HEK293 (cell line): ENCODE measurements around the gene CIPC.

Experiments
- CTCF ChIA-PET: fragments of 350-600 bp; formaldehyde crosslinking; extraction: SDS; loops from one replicate; lab custom pipeline; 2021; ENCODE audit warnings: antibody characterized with exemption; lab: Yijun Ruan, JAX
- POLR2A ChIA-PET: fragments of 300-600 bp; formaldehyde crosslinking; extraction: SDS; loops from one replicate; lab custom pipeline; 2020; ENCODE audit warnings: antibody characterized with exemption, inconsistent platforms; lab: Yijun Ruan, JAX
- H3K27ac ChIP-seq: fragments of 200-500 bp; sonication (Bioruptor generic); 2 replicates; pipeline ENCODE4 v1.5.1; 2014; ENCODE audit warnings: low read depth, low read length, control low read depth, inconsistent platforms; ENCODE audit errors: extremely low read depth
- H3K36me3 ChIP-seq, 2 experiments: fragments of 200-500 bp in 1 of 2; sonication (Bioruptor generic) in 1 of 2; 1 replicate in 1 of 2; 2 replicates in 1 of 2; pipeline ENCODE4 v1.5.1; 2014 to 2017; ENCODE audit warnings: inconsistent platforms in 2 of 2, low read length in 2 of 2; ENCODE audit not compliant: control insufficient read depth in 2 of 2, insufficient read depth in 1 of 2
- H3K4me1 ChIP-seq: fragments of 200-500 bp; sonication (Bioruptor generic); 2 replicates; pipeline ENCODE4 v1.5.1; 2014; ENCODE audit warnings: mild to moderate bottlenecking, low read length, inconsistent platforms; ENCODE audit not compliant: control insufficient read depth, insufficient read depth
- H3K4me3 ChIP-seq: 2 replicates; pipeline ENCODE4 v1.5.1; 2011; ENCODE audit warnings: low read depth, mild to moderate bottlenecking, control low read depth, low read length, moderate library complexity
- H3K9me3 ChIP-seq: fragments of 200-500 bp; sonication (Bioruptor generic); 2 replicates; pipeline ENCODE4 v1.5.1; 2014; ENCODE audit warnings: low read depth, low read length, inconsistent platforms; ENCODE audit not compliant: control insufficient read depth, insufficient read depth
- BCL11B ChIP-seq: fragments of 450-650 bp; formaldehyde crosslinking; IDR thresholded peaks from 2 replicates; pipeline ENCODE4 v1.5.1; 2016; ENCODE audit warnings: low read depth, missing biosample characterization, missing genetic modification characterization
- FEZF1 ChIP-seq: fragments of 450-650 bp; formaldehyde crosslinking; IDR thresholded peaks from 2 replicates; pipeline ENCODE4 v1.5.1; 2016; ENCODE audit warnings: missing biosample characterization, missing genetic modification characterization
- GLI2 ChIP-seq: fragments of 450-650 bp; formaldehyde crosslinking; IDR thresholded peaks from 2 replicates; pipeline ENCODE4; 2017; ENCODE audit warnings: missing biosample characterization, missing genetic modification characterization, low read depth, borderline replicate concordance
- HOXA7 ChIP-seq: sonication (generic); formaldehyde crosslinking; IDR thresholded peaks from 2 replicates; pipeline ENCODE4 v1.8.1; 2022; ENCODE audit warnings: missing genetic modification reagents, borderline replicate concordance
- KLF7 ChIP-seq: fragments of 450-650 bp; formaldehyde crosslinking; IDR thresholded peaks from 2 replicates; pipeline ENCODE4 v1.5.1; 2016; ENCODE audit warnings: missing biosample characterization, missing genetic modification characterization, borderline replicate concordance
- PRDM1 ChIP-seq: fragments of 450-650 bp; formaldehyde crosslinking; IDR thresholded peaks from 2 replicates; pipeline ENCODE4; 2016; ENCODE audit warnings: missing biosample characterization, missing genetic modification characterization
- SCRT2 ChIP-seq: fragments of 450-650 bp; formaldehyde crosslinking; IDR thresholded peaks from 2 replicates; pipeline ENCODE4 v1.5.1; 2016; ENCODE audit warnings: missing biosample characterization, missing genetic modification characterization
- SETDB1 ChIP-seq: IDR thresholded peaks from one replicate; pipeline ENCODE4 v1.6.1; 2017; ENCODE audit warnings: mild to moderate bottlenecking, low read length, moderate library complexity, mixed read lengths; ENCODE audit not compliant: insufficient read length
- SP2 ChIP-seq: fragments of 450-650 bp; formaldehyde crosslinking; IDR thresholded peaks from 2 replicates; pipeline ENCODE4 v1.5.1; 2016; ENCODE audit warnings: missing biosample characterization, missing genetic modification characterization
- TCF7L2 ChIP-seq: IDR thresholded peaks from 2 replicates; pipeline ENCODE4 v1.6.1; 2011; ENCODE audit warnings: low read depth, mild to moderate bottlenecking, inconsistent platforms, low read length, moderate library complexity, borderline replicate concordance
- TSHZ1 ChIP-seq: fragments of 450-650 bp; formaldehyde crosslinking; IDR thresholded peaks from 2 replicates; pipeline ENCODE4 v1.5.1; 2016; ENCODE audit warnings: missing biosample characterization, missing genetic modification characterization, borderline replicate concordance
- ZBTB1 ChIP-seq: fragments of 450-650 bp; formaldehyde crosslinking; IDR thresholded peaks from 2 replicates; pipeline ENCODE4 v1.5.1; 2016; ENCODE audit warnings: missing biosample characterization, missing genetic modification characterization
- ZBTB20 ChIP-seq: fragments of 450-650 bp; formaldehyde crosslinking; IDR thresholded peaks from 2 replicates; pipeline ENCODE4 v1.5.1; 2016; ENCODE audit warnings: missing biosample characterization, missing genetic modification characterization
- ZNF184 ChIP-seq: fragments of 450-650 bp; IDR thresholded peaks from 2 replicates; pipeline ENCODE4 v1.5.1; 2018; ENCODE audit warnings: missing biosample characterization, mild to moderate bottlenecking, missing genetic modification characterization
- ZNF211 ChIP-seq: fragments of 450-650 bp; formaldehyde crosslinking; IDR thresholded peaks from 2 replicates; pipeline ENCODE4 v1.5.1; 2016; ENCODE audit warnings: low read depth, missing biosample characterization, missing genetic modification characterization
- ZNF24 ChIP-seq: fragments of 450-650 bp; formaldehyde crosslinking; IDR thresholded peaks from 2 replicates; pipeline ENCODE4 v1.5.1; 2016; ENCODE audit warnings: missing biosample characterization, missing genetic modification characterization
- ZNF292 ChIP-seq: fragments of 450-650 bp; formaldehyde crosslinking; IDR thresholded peaks from 2 replicates; pipeline ENCODE4 v1.5.1; 2016; ENCODE audit warnings: low read depth, missing biosample characterization, missing genetic modification characterization, borderline replicate concordance
- ZNF391 ChIP-seq: fragments of 450-650 bp; formaldehyde crosslinking; IDR thresholded peaks from 2 replicates; pipeline ENCODE4 v1.5.1; 2016; ENCODE audit warnings: low read depth, missing biosample characterization, missing genetic modification characterization, borderline replicate concordance
- ZNF404 ChIP-seq: fragments of 450-650 bp; formaldehyde crosslinking; IDR thresholded peaks from 2 replicates; pipeline ENCODE4 v1.5.1; 2017; ENCODE audit warnings: missing biosample characterization, missing genetic modification characterization
- ZNF433 ChIP-seq: fragments of 450-650 bp; formaldehyde crosslinking; IDR thresholded peaks from 2 replicates; pipeline ENCODE4 v1.5.1; 2016; ENCODE audit warnings: missing biosample characterization, missing genetic modification characterization, low read depth
- ZNF501 ChIP-seq: fragments of 450-650 bp; formaldehyde crosslinking; IDR thresholded peaks from 2 replicates; pipeline ENCODE4 v1.5.1; 2016; ENCODE audit warnings: missing biosample characterization, missing genetic modification characterization
- ZNF510 ChIP-seq: fragments of 450-650 bp; formaldehyde crosslinking; IDR thresholded peaks from 2 replicates; pipeline ENCODE4 v1.5.1; 2018; ENCODE audit warnings: mild to moderate bottlenecking, missing genetic modification characterization, missing biosample characterization; ENCODE audit not compliant: insufficient replicate concordance
- ZNF514 ChIP-seq: fragments of 450-650 bp; formaldehyde crosslinking; IDR thresholded peaks from 2 replicates; pipeline ENCODE4 v1.5.1; 2016; ENCODE audit warnings: missing biosample characterization, missing genetic modification characterization
- ZNF518A ChIP-seq: fragments of 450-650 bp; formaldehyde crosslinking; conservative IDR thresholded peaks from 2 replicates; pipeline ENCODE4 v1.5.1; 2016; ENCODE audit warnings: low read depth, missing biosample characterization, missing genetic modification characterization
- ZNF521 ChIP-seq: fragments of 450-650 bp; formaldehyde crosslinking; IDR thresholded peaks from 2 replicates; pipeline ENCODE4 v1.5.1; 2017; ENCODE audit warnings: missing biosample characterization, mild to moderate bottlenecking, missing genetic modification characterization
- ZNF529 ChIP-seq: fragments of 450-650 bp; formaldehyde crosslinking; IDR thresholded peaks from 2 replicates; pipeline ENCODE4 v1.5.1; 2017; ENCODE audit warnings: missing genetic modification characterization, missing biosample characterization; ENCODE audit not compliant: insufficient replicate concordance
- ZNF610 ChIP-seq: fragments of 450-650 bp; formaldehyde crosslinking; IDR thresholded peaks from 2 replicates; pipeline ENCODE4 v1.5.1; 2016; ENCODE audit warnings: missing biosample characterization, missing genetic modification characterization, borderline replicate concordance
- ZNF660 ChIP-seq: fragments of 450-650 bp; IDR thresholded peaks from 2 replicates; pipeline ENCODE4 v1.5.1; 2018; ENCODE audit warnings: missing biosample characterization, mild to moderate bottlenecking, missing genetic modification characterization
- ZNF677 ChIP-seq: fragments of 450-650 bp; IDR thresholded peaks from 2 replicates; pipeline ENCODE4 v1.5.0; 2018; ENCODE audit warnings: missing biosample characterization, mild to moderate bottlenecking, missing genetic modification characterization, moderate library complexity
- ZNF704 ChIP-seq: fragments of 450-650 bp; formaldehyde crosslinking; IDR thresholded peaks from 2 replicates; pipeline ENCODE4 v1.5.1; 2016; ENCODE audit warnings: missing biosample characterization, missing genetic modification characterization
- ZNF707 ChIP-seq: fragments of 450-650 bp; formaldehyde crosslinking; IDR thresholded peaks from 2 replicates; pipeline ENCODE4 v1.5.1; 2016; ENCODE audit warnings: missing biosample characterization, missing genetic modification characterization
- ZNF776 ChIP-seq: fragments of 450-650 bp; formaldehyde crosslinking; IDR thresholded peaks from 2 replicates; pipeline ENCODE4 v1.5.0; 2017; ENCODE audit warnings: missing biosample characterization, missing genetic modification characterization, borderline replicate concordance
- ZNF792 ChIP-seq: fragments of 450-650 bp; formaldehyde crosslinking; IDR thresholded peaks from 2 replicates; pipeline ENCODE4 v1.5.1; 2016; ENCODE audit warnings: missing biosample characterization, missing genetic modification characterization
- ZSCAN16 ChIP-seq: fragments of 450-650 bp; formaldehyde crosslinking; IDR thresholded peaks from 2 replicates; pipeline ENCODE4 v1.5.1; 2016; ENCODE audit warnings: missing biosample characterization, missing genetic modification characterization
- ZSCAN30 ChIP-seq: fragments of 450-650 bp; IDR thresholded peaks from 2 replicates; pipeline ENCODE4 v1.5.1; 2018; ENCODE audit warnings: missing biosample characterization, mild to moderate bottlenecking, missing genetic modification characterization, moderate library complexity

Gene CIPC

GRCh38 chr14:77088219-77088618 is 9.8 kb upstream of the CIPC start:
- H3K36me3 ChIP-seq: no peaks in the 10 kb centered on the region
- ChIA-PET POLR2A (no interaction called here), CTCF (interaction anchor here (1.0 to 3.8 kb wide), 3 partner anchors 9 to 212 kb away, joined by 3 to 24 read pairs (median 4); no protein-coding TSS in a partner anchor)
- H3K27ac ChIP-seq: no peak overlapping the region
- TF ChIP-seq ZNF707 (no peak), KLF7 (tag by site-specific recombination) (no peak), TCF7L2 (no peak), ZBTB1 (tag by site-specific recombination) (no peak), ZNF521 (tag by site-specific recombination) (no peak), SP2 (tag by site-specific recombination) (no peak), ZNF529 (tag by site-specific recombination) (no peak), ZNF514 (no peak), ZNF211 (no peak)
- H3K4me3 ChIP-seq: no peak overlapping the region
- no peaks in the 10 kb centered on the region; the same call in 1 of the 2 replicates for H3K4me1 ChIP-seq
- no peaks in the 10 kb centered on the region for H3K9me3 ChIP-seq

- ChIA-PET CTCF (interaction anchor here (1.0 to 3.8 kb wide), 5 partner anchors 9 to 216 kb away, joined by 3 to 24 read pairs (median 4); no protein-coding TSS in a partner anchor), POLR2A (interaction anchor here (1.2 kb wide), 1 partner anchor 10 kb away, joined by 3 read pairs; the partner anchor contains the start of gene CIPC)
- H3K4me3 ChIP-seq: no peak overlapping the region
Measured at GRCh38 chr14:77088645-77089044, 9.4 kb upstream of the CIPC start.

GRCh38 chr14:77091518-77091917 is 6.5 kb upstream of the CIPC start:
- H3K9me3 ChIP-seq: no peaks in the 10 kb centered on the region
- ChIA-PET CTCF (interaction anchor here (0.6 to 3.8 kb wide), 6 partner anchors 9 to 308 kb away, joined by 3 to 24 read pairs (median 4); no protein-coding TSS in a partner anchor), POLR2A (no interaction called here)
- H3K4me3 ChIP-seq: no peak overlapping the region
- no peaks in the 10 kb centered on the region for H3K36me3 ChIP-seq
- H3K27ac ChIP-seq: no peak overlapping the region
- no peaks in the 10 kb centered on the region for H3K4me1 ChIP-seq
- TF ChIP-seq ZNF610 (tag by site-specific recombination) (no peak), ZNF518A (tag by site-specific recombination) (no peak), ZNF677 (tag by site-specific recombination) (no peak), TSHZ1 (tag by site-specific recombination) (no peak), SETDB1 (peak; percentile 96), BCL11B (tag by site-specific recombination) (no peak), ZNF704 (tag by site-specific recombination) (no peak), GLI2 (no peak)

More at GRCh38 chr14:77088645-77089044, 9.4 kb upstream of the CIPC start:
- H3K9me3 ChIP-seq: no peaks in the 10 kb centered on the region
- TF ChIP-seq ZNF292: no peak
- TF ChIP-seq ZNF433 (tag by site-specific recombination): no peak
- no peak for TF ChIP-seq ZNF660
- no peak for TF ChIP-seq ZNF501 (tag by site-specific recombination)
- TF ChIP-seq SP2 (tag by site-specific recombination): no peak
- TF ChIP-seq FEZF1: no peak
- TF ChIP-seq ZSCAN16 (tag by site-specific recombination): no peak
- TF ChIP-seq ZNF391 (tag by site-specific recombination): no peak
- no peak for TF ChIP-seq SCRT2 (tag by site-specific recombination)
- TF ChIP-seq ZBTB20 (tag by site-specific recombination): no peak
- no peak for TF ChIP-seq ZNF184 (tag by site-specific recombination)
- no peak for TF ChIP-seq PRDM1 (tag by site-specific recombination)
- no peak for TF ChIP-seq ZNF792 (tag by site-specific recombination)
- no peak for TF ChIP-seq ZNF24
- no peak for TF ChIP-seq HOXA7 (CRISPR knock-in tag)
- TF ChIP-seq ZNF404: no peak
- TF ChIP-seq ZSCAN30 (tag by site-specific recombination): no peak
- TF ChIP-seq ZNF776 (tag by site-specific recombination): no peak
- no peak for TF ChIP-seq ZNF510
- TF ChIP-seq, all 188 proteins: peak for 0
- Histone ChIP-seq H3K27ac (no peak overlapping the region), H3K36me3 (no peaks in the 10 kb centered on the region), H3K4me1 (no peaks in the 10 kb centered on the region; the same call in 1 of the 2 replicates)
